ENCODE measurements around the gene GPS1. TPM values are rescaled to one million over a fixed set of nuclear protein-coding genes. Genes with fewer than 3 reads are reported as not detected.

The GPS1 gene
- total and polyA plus RNA-seq, 2 donors (not counting 1 experiment from before 2014, with no cell fraction given), result 80.5 to 124 TPM

GRCh38 chr17:82097919-82098168 is 46.1 kb downstream of the GPS1 start:
- Histone ChIP-seq H3K36me3 (replicated peaks in 1 of 2; ENCODE audit: control extremely low read depth in 1 of 2, control insufficient read depth in 1 of 2, extremely low read depth in 1 of 2, insufficient read depth in 2 of 2, low read length in 1 of 2) (peaks cover 0 to 21% of the 10 kb centered on the region in 2 experiments), H3K27ac (ENCODE audit: low read length in 2 of 2) (peak overlapping the region; percentile 55 to 89), H3K9me3 (ENCODE audit: control extremely low read depth in 1 of 3, control insufficient read depth in 2 of 3, insufficient read depth in 1 of 3, low read length in 2 of 3) (no peaks in the 10 kb centered on the region), H3K9ac (ENCODE audit: low read length) (peak overlapping the region; percentile 70), H3K4me3 (ENCODE audit: control extremely low read depth in 1 of 5, extremely low read depth in 1 of 5, insufficient read depth in 1 of 5, low read depth in 2 of 5, low read length in 4 of 5) (peak overlapping the region in 4 of 5 experiments; percentile 43 to 75 (median 57)), H3K4me1 (ENCODE audit: control insufficient read depth in 2 of 2, insufficient read depth in 2 of 2, low read length in 2 of 2) (peaks cover 16 to 28% of the 10 kb centered on the region in 2 donors), H3K4me2 (replicated peaks; ENCODE audit: low read depth, low read length, poor library complexity, severe bottlenecking) (peak overlapping the region; percentile 99), H3K79me2 (ENCODE audit: control insufficient read depth, insufficient read depth, low read length) (peaks cover 35% of the 10 kb centered on the region), H4K20me1 (ENCODE audit: control insufficient read depth, insufficient read depth, low read length, poor library complexity, severe bottlenecking) (peaks cover 15% of the 10 kb centered on the region), H2AFZ (ENCODE audit: insufficient read depth, low read depth, low read length, poor library complexity, severe bottlenecking) (peak overlapping the region; percentile 82), H3K27me3 (replicated peaks in 1 of 4; ENCODE audit: control extremely low read depth in 1 of 4, control insufficient read depth in 3 of 4, insufficient read depth in 4 of 4, low read length in 3 of 4) (no peaks in the 10 kb centered on the region)
- H3K4me3 Mint-ChIP-seq, result peak overlapping the region; percentile 82
- H3K27ac Mint-ChIP-seq, result peak overlapping the region; percentile 88
- ChIA-PET CTCF (interaction anchor here (1.0 to 1.4 kb wide), 4 partner anchors 8 to 352 kb away, joined by 3 read pairs; no protein-coding TSS in a partner anchor), POLR2A (interaction anchor here (1.1 to 1.8 kb wide), 2 partner anchors 46 to 60 kb away, joined by 5 to 9 read pairs; partner anchors contain the start of genes DCXR, GPS1 and RFNG)
- intact Hi-C loops (cut with micrococcal nuclease), result loop anchor here (1.0 to 10.0 kb wide), 7 partner anchors 8 to 954 kb away; partner anchors contain the start of genes CCDC57, DCXR, DUS1L and GPS1
- H3K4me1 Mint-ChIP-seq, result peaks cover 9% of the 10 kb centered on the region
- no peak for TF ChIP-seq EZH2 (IDR thresholded peaks at IDR 0.05; ENCODE audit: borderline replicate concordance, insufficient read depth, low read depth, low read length, poor library complexity, severe bottlenecking)
- TF ChIP-seq CTCF (IDR thresholded peaks at IDR 0.05), result no peak
- ATAC-seq (ENCODE audit: low read depth) (no peak), DNase-seq (no peak)
- no peaks in the 10 kb centered on the region for H3K27me3 Mint-ChIP-seq
- H3K9me3 Mint-ChIP-seq (ENCODE audit: insufficient read depth), result no peaks in the 10 kb centered on the region
- under 1% methylated on average over 36 of the region's 36 CpGs for WGBS (ENCODE audit: insufficient coverage)

GRCh38 chr17:82098169-82098938 is 46.7 kb downstream of the GPS1 start, which contains the start of gene FASN:
TSS of gene FASN (minus strand) at chr17:82098236. CDS start at chr17:82096445, 1,791 bp downstream.
- TF ChIP-seq CTCF (IDR thresholded peaks at IDR 0.05) (peak; percentile 58), EZH2 (IDR thresholded peaks at IDR 0.05; ENCODE audit: borderline replicate concordance, insufficient read depth, low read depth, low read length, poor library complexity, severe bottlenecking) (no peak)
- H3K4me1 Mint-ChIP-seq, result peaks cover 9% of the 10 kb centered on the region
- intact Hi-C loops (cut with micrococcal nuclease), result loop anchor here (1.0 to 10.0 kb wide), 7 partner anchors 8 to 954 kb away; partner anchors contain the start of genes CCDC57, DCXR, DUS1L and GPS1
- H3K4me1 ChIP-seq (ENCODE audit: control insufficient read depth in 2 of 2, insufficient read depth in 2 of 2, low read length in 2 of 2), result peaks cover 16 to 28% of the 10 kb centered on the region in 2 donors
- H3K79me2 ChIP-seq (ENCODE audit: control insufficient read depth, insufficient read depth, low read length), result peaks cover 31% of the 10 kb centered on the region
- no peaks in the 10 kb centered on the region for H3K27me3 ChIP-seq (replicated peaks in 1 of 4; ENCODE audit: control extremely low read depth in 1 of 4, control insufficient read depth in 3 of 4, insufficient read depth in 4 of 4, low read length in 3 of 4)
- peak within 1 kb of the TSS; percentile 78 for H3K9ac ChIP-seq (ENCODE audit: low read length)
- H3K4me3 ChIP-seq (ENCODE audit: control extremely low read depth in 1 of 5, extremely low read depth in 1 of 5, insufficient read depth in 1 of 5, low read depth in 2 of 5, low read length in 4 of 5), result peak within 1 kb of the TSS; percentile 11 to 78 (median 64)
- DNase-seq, result peak; percentile 97
- peak within 1 kb of the TSS; percentile 82 for H3K4me3 Mint-ChIP-seq
- CTCF ChIA-PET, result interaction anchor here (0.9 to 1.4 kb wide), 5 partner anchors 8 to 351 kb away, joined by 3 to 5 read pairs (median 3); no protein-coding TSS in a partner anchor
- peaks cover 0 to 17% of the 10 kb centered on the region in 2 experiments for H3K36me3 ChIP-seq (replicated peaks in 1 of 2; ENCODE audit: control extremely low read depth in 1 of 2, control insufficient read depth in 1 of 2, extremely low read depth in 1 of 2, insufficient read depth in 2 of 2, low read length in 1 of 2)
- peak within 1 kb of the TSS; percentile 88 to 89 for H3K27ac ChIP-seq (ENCODE audit: low read length in 2 of 2)
- H3K9me3 Mint-ChIP-seq (ENCODE audit: insufficient read depth), result no peaks in the 10 kb centered on the region
- peak; percentile 76 for ATAC-seq (ENCODE audit: low read depth)
- POLR2A ChIA-PET, result interaction anchor here (1.0 to 1.8 kb wide), 5 partner anchors 32 to 265 kb away, joined by 3 to 9 read pairs (median 4); partner anchors contain the start of genes CENPX, DCXR, DUS1L and GPS1
- no peaks in the 10 kb centered on the region for H3K9me3 ChIP-seq (ENCODE audit: control extremely low read depth in 1 of 3, control insufficient read depth in 2 of 3, insufficient read depth in 1 of 3, low read length in 2 of 3)
- peaks cover 15% of the 10 kb centered on the region for H4K20me1 ChIP-seq (ENCODE audit: control insufficient read depth, insufficient read depth, low read length, poor library complexity, severe bottlenecking)
- H2AFZ ChIP-seq (ENCODE audit: insufficient read depth, low read depth, low read length, poor library complexity, severe bottlenecking), result peak within 1 kb of the TSS; percentile 82
- peak within 1 kb of the TSS; percentile 99 for H3K4me2 ChIP-seq (replicated peaks; ENCODE audit: low read depth, low read length, poor library complexity, severe bottlenecking)
- peak within 1 kb of the TSS; percentile 89 for H3K27ac Mint-ChIP-seq
- under 1% methylated on average over 115 of the region's 124 CpGs for WGBS (ENCODE audit: insufficient coverage)
- no peaks in the 10 kb centered on the region for H3K27me3 Mint-ChIP-seq
